ENCODE data around the gene GCDH.
"Not testable (repeated sequence)": the region's sequence is repeated elsewhere in the genome, so short reads cannot be mapped to it uniquely, and the experiment has no call there.

The GCDH gene

DNA sequence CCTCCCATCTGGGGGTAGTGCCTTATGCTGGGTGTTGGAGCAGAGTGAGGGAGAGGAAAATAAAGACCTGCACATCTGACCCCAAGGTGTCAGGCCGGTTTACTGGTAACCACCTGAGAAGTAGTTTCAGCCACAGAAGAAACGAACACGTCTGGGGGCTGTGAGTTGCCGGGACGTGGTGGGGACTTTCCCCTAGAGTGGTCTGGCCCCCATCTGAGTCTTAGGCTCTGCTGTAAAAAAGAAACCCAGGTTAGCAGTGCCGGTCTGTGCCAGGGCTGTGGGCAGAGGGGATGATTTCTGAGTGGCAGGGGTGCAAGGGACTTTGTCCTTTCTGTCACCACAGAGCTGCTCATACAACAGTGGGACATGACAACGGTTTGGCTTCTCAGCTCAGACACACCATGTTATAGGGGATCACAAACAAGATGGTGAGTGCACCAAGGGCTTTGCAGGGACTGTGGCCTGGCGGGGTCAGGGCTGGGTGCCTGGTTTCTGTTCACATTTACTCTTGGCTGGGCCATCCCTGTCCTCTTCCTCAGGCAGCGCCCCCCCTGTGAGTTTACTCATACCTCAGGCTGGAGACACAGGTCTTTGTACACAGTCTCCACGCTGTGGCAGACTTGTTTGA, 9.0 kb downstream of the GCDH start:
- in situ Hi-C loops (cut with MboI; ENCODE audit: low sequenced_read_pairs), result no loop called here

- in situ Hi-C loops (cut with MboI; ENCODE audit: low sequenced_read_pairs), result no loop called here
Observed at GRCh38 chr19:12907166-12907565, 16.2 kb downstream of the GCDH start.

GRCh38 chr19:12912571-12912970, 21.6 kb downstream of the GCDH start:
- in situ Hi-C loops (cut with MboI; ENCODE audit: low sequenced_read_pairs), result no loop called here

- in situ Hi-C loops (cut with MboI; ENCODE audit: low sequenced_read_pairs), result no loop called here
Observed at GRCh38 chr19:12913011-12913561, 22.1 kb downstream of the GCDH start.

DNA sequence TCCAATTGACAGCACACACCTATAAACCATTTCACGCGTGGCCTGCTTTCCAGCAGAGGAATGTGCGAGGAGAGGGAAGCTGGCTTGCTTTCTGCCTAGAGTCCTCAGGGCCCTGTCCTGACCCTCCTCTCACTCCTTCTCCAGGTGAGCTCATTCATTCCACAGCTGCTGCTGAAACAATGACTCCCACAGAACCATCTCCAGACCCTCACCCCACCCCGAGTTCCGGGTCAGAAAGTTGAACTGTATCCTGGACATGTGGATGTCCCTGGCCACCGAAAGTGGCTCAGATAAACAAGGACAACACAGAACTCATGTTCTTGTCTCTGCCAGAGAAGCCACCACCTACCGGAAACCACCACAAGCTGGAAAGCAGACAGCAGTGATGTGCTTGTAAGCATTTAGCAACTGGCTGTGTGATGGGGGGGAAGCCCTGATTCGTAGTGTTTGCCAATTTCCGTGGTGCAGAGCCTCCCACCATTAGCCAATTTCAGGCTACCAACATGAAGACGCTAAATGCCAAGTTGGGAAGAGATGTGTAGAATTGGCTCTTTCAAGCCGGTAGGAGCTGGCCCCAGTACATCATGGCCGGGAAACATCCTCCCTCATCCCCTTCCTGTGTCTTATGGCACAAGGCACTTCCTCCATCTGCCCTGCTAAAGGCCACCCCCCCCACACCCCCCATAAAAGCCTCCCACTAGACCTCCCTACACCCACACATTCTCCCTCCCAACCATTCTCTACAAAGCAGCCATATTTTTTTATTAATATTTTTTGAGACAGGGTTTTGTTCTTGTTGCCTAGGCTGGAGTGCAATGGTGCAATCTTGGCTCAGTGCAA, 23.1 kb downstream of the GCDH start:
- in situ Hi-C loops (cut with MboI; ENCODE audit: low sequenced_read_pairs), result no loop called here

DNA sequence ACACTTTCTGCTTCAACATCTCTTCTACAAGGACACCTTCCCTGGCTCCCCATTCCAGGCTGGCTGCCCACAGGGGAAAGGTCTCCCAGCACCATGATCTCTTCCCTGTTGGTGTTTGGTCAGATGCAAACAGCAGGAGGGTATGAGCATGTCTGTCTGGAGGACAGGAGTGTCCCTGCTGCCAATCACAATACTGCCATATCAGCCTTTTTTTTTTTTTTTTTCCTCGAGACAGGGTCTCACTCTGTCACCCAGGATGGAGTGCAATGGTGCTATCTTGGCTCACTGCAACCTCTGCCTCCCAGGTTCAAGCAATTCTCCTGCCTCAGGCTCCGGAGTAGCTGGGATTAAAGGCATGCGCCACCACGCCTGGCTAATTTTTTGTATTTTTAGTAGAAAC, 24.9 kb downstream of the GCDH start:
- in situ Hi-C loops (cut with MboI; ENCODE audit: low sequenced_read_pairs), result not testable (repeated sequence)

DNA sequence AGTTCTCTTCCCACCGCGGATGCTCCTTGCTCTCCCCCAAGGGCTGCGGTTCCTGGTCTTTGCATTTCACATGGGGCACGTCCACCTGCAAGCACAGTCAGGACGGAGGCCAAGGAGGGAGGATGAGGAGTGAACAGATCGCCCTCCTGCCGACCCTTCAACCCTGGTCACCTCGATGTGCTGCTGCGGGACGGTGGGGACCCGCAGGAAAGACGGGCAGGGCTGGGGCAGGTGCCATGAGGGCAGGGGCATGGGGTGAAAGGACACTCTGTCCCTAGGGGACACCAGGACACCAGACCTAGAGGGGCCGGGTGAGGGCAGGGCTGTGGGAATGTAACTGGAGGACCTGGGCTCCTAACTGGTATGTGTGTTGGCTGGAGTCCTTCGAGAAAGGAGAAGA, 27.3 kb downstream of the GCDH start:
- in situ Hi-C loops (cut with MboI; ENCODE audit: low sequenced_read_pairs), result no loop called here

DNA sequence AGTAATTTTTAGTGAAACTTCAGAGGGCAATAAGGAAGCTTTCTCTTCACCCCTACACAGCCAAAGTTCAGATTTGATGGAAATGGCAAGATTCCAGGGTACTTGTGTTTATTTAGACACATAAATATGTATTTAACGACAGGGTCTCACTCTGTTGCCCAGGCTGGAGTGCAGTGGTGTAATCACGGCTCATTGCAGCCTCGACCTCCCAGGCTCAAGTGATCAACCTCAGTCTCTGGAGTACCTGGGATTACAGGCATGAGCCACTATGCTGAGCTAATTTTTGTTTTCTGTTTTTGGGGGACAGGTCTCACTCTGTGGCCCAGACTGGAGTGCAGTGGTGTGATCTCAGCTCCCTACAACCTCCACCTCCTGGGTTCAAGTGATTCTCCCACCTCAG, 30.1 kb downstream of the GCDH start:
- in situ Hi-C loops (cut with MboI; ENCODE audit: low sequenced_read_pairs), result no loop called here

DNA sequence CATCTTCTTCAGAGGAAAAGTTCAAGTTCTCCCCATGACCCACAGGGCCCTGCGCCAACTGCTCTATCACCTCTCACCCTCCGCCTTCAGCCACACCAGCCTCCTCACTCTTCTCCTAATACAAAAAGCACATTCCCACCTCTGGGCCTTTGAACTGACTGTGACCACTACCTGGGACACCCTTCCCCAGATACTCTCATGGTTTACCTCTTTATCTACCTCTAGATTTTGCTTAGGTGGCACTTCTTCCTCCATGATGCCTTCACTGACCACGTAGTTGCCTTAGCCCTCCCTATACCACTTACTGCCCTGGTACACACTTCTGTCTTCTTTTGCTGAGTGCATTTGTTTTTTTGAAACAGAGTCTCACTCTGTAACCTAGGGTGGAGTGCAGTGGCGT, 32.0 kb downstream of the GCDH start:
- in situ Hi-C loops (cut with MboI; ENCODE audit: low sequenced_read_pairs), result no loop called here

DNA sequence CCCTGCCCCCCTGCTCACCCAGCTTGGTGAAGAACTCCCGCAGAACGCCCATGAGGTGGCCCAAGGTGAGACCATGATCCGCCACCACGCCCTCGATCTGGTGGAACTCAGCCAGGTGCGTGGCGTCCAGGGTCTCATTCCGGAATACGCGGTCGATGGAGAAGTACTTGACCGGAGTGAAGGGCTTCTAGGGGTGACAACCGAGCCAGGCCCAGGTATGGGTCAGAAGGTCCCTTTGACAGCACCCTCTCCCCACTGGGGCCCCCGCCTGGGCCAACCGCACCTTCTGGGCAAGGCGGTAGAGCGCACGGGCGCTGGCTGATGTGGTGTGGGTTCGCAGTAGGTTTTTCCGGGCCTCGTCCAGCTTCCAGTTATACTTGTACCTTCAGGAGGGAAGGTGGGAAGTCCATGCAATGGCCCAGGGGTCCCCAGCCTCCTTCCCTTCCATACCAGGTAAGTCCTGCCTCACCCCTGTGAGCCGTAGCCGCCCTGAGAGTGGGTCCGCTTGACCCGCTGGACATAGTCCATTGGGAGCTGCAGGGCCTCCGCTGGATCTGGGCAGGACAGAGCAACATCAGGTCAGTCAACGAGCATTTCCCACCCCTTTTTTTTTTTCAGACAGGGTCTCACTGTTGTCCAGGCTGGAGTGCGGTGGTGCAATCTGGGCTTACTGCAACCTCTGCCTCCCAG, 33.8 kb downstream of the GCDH start:
- in situ Hi-C loops (cut with MboI; ENCODE audit: low sequenced_read_pairs), result no loop called here

GRCh38 chr19:12930002-12930645, 39.2 kb downstream of the GCDH start:
- in situ Hi-C loops (cut with MboI; ENCODE audit: low sequenced_read_pairs), result no loop called here

DNA sequence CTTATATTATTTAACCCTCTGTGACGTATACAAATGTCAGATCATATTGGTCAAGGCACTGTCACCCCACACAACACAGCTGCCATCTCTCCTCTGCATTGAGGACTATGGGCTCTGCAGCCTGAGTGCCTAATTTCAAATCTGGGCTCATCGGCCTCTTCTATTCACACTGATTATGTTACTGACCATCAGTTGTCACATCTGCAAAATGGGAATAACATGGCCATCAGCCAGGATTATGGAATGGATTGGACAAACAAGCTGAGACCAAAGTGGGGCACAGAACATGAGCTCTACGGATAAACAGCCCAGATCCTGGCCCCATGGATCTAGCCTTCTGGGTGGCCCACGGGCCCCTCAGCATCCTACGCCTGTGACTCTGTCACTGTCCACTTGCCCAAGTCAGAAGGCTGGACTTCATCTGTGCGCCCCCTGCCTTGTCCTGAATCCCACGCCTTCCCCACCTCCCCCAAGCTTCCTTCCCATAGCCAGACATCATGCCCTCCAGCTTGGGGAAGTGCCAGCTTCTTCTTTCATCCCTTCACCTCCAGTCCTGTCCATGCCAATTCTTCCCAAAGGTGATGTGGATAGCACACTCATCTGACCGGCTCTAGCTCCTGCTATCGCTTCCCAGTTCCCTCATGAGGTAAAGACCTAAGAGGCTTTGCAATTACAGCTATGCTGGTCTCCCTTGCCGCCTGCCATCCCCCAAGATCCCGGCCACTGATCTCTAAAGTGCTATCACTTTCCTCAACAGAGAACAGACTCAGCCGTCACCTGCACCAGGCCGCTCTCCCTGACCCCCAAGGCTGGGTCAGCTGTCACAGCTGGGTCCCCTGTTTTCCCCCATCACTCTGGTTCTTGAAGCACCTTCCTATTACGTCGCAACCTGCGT, 41.7 kb downstream of the GCDH start:
- in situ Hi-C loops (cut with MboI; ENCODE audit: low sequenced_read_pairs), result no loop called here

DNA sequence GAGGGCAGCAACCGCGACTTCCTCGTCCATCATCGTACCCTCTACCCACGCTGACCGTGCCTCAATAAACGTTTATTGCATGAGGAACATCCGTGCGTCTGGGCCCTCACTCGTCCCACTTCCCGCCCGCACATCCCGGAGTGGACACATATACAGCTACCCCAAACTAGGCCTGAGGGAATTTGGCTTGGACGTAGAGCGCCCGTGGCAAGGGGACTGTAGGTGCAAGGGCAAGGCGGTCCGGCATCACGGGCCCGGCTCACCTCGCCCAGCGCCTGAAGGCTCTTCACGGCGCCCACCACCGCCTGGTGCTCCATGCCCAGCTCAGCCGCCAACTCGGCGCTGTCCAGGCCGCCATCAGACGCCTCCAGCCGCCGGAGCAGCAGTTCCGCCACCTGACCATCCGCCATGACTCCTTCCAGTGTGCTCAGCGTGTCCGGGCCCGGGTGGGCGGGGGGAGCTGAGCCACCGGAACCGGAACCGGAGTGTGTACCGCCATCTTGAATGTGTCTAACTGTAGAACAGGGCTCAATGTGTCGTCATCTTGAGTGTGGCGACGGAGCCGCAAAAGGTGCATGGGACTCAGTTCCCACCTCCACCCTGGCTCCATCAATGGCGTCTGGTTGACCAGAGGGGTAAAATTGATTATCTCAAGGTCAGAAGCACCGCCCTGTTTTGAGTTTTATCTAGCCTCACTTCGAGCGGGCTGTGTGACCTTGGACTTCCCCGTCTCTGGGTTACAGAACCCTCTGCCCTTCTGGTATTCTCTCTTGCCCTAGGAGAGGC, 42.5 kb downstream of the GCDH start, which contains the start of gene FARSA:
Gene FARSA, minus strand, starts transcription at position 425 of the 786 bp plus-strand sequence. Its CDS starts 15 bp downstream, at position 410.
- in situ Hi-C loops (cut with MboI; ENCODE audit: low sequenced_read_pairs), result no loop called here

- in situ Hi-C loops (cut with MboI; ENCODE audit: low sequenced_read_pairs), result no loop called here
Observed at GRCh38 chr19:12935071-12935470, 44.1 kb downstream of the GCDH start.

DNA sequence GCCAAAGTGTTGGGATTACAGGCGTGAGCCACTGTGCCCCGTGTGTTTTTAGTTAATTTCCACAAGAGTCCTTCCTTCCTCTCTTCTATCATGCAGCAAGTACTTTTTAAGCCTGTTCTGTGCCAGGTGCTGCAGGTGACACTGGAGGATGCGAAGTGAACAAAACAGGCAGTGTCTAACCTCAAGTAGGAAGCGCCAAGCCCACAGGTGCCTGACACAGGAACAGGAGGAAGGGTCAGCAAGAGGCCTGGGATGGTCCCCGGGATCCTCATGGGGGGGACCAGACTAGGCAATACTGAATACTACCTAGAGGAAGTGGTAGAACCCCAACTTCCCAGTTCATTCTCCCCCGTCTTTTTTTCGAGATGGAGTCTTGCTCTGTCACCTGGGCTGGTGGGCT, 45.6 kb downstream of the GCDH start:
- in situ Hi-C loops (cut with MboI; ENCODE audit: low sequenced_read_pairs), result no loop called here

GRCh38 chr19:12937093-12937926, 46.4 kb downstream of the GCDH start:
- in situ Hi-C loops (cut with MboI; ENCODE audit: low sequenced_read_pairs), result no loop called here

DNA sequence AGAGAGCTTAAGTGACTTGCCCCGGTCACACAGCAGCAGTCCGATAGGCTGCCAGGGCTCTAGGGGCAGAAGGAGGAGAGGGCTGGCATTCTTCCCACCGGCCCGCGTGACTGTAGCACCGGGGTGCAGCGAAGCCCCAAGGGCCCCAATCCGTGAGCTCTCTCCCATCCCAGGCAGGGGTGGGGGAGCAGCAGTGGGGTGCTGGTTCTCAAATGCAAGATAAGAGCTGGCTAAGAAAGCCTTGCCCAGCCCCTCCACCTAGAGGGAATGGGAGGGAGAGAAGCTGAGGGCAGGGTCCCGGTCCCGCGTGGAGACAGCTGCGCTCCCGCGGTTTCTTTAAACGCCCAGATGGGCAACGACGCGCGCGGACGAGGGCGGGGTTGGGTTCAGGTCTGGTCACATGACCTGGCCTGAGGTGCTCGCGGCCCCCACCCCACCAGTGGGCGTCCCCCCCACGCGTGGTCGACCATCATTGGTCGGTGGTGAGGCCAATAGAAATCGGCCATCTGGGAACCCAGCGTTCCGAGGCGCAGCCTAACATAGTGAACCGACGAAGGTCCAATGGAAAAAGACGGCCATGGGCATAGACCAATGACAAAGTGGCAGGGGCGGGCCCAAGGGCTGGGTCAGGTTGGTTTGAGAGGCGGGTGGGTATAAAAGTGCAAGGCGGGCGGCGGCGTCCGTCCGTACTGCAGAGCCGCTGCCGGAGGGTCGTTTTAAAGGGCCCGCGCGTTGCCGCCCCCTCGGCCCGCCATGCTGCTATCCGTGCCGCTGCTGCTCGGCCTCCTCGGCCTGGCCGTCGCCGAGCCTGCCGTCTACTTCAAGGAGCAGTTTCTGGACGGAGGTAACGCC, 47.2 kb downstream of the GCDH start, which contains the start of gene CALR:
Gene CALR, plus strand, starts transcription at position 683 of the 852 bp plus-strand sequence. Its CDS starts 71 bp downstream, at position 754.
- in situ Hi-C loops (cut with MboI; ENCODE audit: low sequenced_read_pairs), result no loop called here
